SU-DHL-6 (cell line): ENCODE measurements around the gene CCNY.

Experiments used
- H2AFZ ChIP-seq: fragments of 200-600 bp; sonication (generic); 2 replicates; pipeline ENCODE4 v1.6.1; 2014; ENCODE audit warnings: low read depth, mild to moderate bottlenecking, moderate library complexity, mixed read lengths, antibody characterized with exemption, low read length; ENCODE audit not compliant: severe bottlenecking
- H3F3A ChIP-seq: fragments of 200-600 bp; shearing (Covaris generic); 2 replicates; pipeline ENCODE4 v1.6.0; 2016; ENCODE audit warnings: antibody characterized with exemption, mild to moderate bottlenecking; ENCODE audit not compliant: insufficient read depth
- H3K27ac ChIP-seq: fragments of 200-600 bp; sonication (generic); 2 replicates; pipeline ENCODE4 v1.5.1; 2016; ENCODE audit warnings: low read depth, mild to moderate bottlenecking, low read length, moderate library complexity, mixed read lengths
- H3K27me3 ChIP-seq: fragments of 200-600 bp; sonication (generic), shearing (Covaris generic); 2 replicates; pipeline ENCODE4 v1.6.0; 2014; ENCODE audit warnings: mild to moderate bottlenecking, low read length
- H3K36me3 ChIP-seq: fragments of 200-600 bp; sonication (generic); 2 replicates; pipeline ENCODE4 v1.6.1; 2014; ENCODE audit warnings: mild to moderate bottlenecking, low read length, mixed read lengths
- H3K4me2 ChIP-seq: fragments of 300-600, 200-600 bp; shearing (Covaris generic), sonication (generic); 2 replicates; pipeline ENCODE4 v1.6.0; 2014; ENCODE audit warnings: low read length, low read depth, mild to moderate bottlenecking; ENCODE audit not compliant: poor library complexity, severe bottlenecking
- H3K4me3 ChIP-seq: fragments of 200-600 bp; sonication (generic); 2 replicates; pipeline ENCODE4 v1.5.1; 2014; ENCODE audit warnings: antibody characterized with exemption, low read length, mild to moderate bottlenecking, mixed read lengths; ENCODE audit not compliant: insufficient read depth, poor library complexity, severe bottlenecking
- H3K79me2 ChIP-seq: fragments of 200-600 bp; sonication (generic); 2 replicates; pipeline ENCODE4 v1.6.1; 2014; ENCODE audit warnings: mild to moderate bottlenecking, low read length, moderate library complexity; ENCODE audit not compliant: insufficient read depth
- H3K9ac ChIP-seq: fragments of 200-600 bp; sonication (generic); 2 replicates; pipeline ENCODE4 v1.7.0; 2014; ENCODE audit warnings: mild to moderate bottlenecking, low read length
- H3K9me2 ChIP-seq: fragments of 200-600 bp; sonication (generic); replicated peaks from 2 replicates; pipeline ENCODE4 v1.6.1; 2014; ENCODE audit warnings: low read length; ENCODE audit not compliant: insufficient read depth
- H3K9me3 ChIP-seq: fragments of 200-600 bp; sonication (generic); 2 replicates; pipeline ENCODE4 v1.6.1; 2014; ENCODE audit warnings: low read length, mixed read lengths; ENCODE audit not compliant: insufficient read depth
- H4K20me1 ChIP-seq: fragments of 200-600 bp; sonication (generic); 2 replicates; pipeline ENCODE4 v1.6.1; 2014; ENCODE audit warnings: low read depth, mild to moderate bottlenecking, antibody characterized with exemption, low read length, moderate library complexity, mixed read lengths
- CTCF ChIP-seq: fragments of 200-600 bp; sonication (generic); IDR thresholded peaks from one replicate; pipeline ENCODE4 v1.5.1; 2017; ENCODE audit warnings: antibody characterized with exemption, mild to moderate bottlenecking, low read length, moderate library complexity; ENCODE audit not compliant: insufficient read depth, poor library complexity, severe bottlenecking
- EZH2phosphoT487 ChIP-seq: fragments of 200-600 bp; sonication (generic), shearing (Covaris generic); conservative IDR thresholded peaks from 2 replicates; pipeline ENCODE4 v1.6.1; 2018; ENCODE audit warnings: mild to moderate bottlenecking, antibody characterized with exemption, low read length, moderate library complexity, mixed read lengths

The CCNY gene

GRCh38 chr10:35322636-35323035, 13.7 kb upstream of the CCNY start:
- no peaks in the 10 kb centered on the region; the same call in 1 of the 2 replicates for H3K9me3 ChIP-seq
- H3K4me2 ChIP-seq: no peak overlapping the region
- H3K4me3 ChIP-seq: no peak overlapping the region
- H3K9ac ChIP-seq: no peak overlapping the region
- H3K9me2 ChIP-seq: no peaks in the 10 kb centered on the region
- H3F3A ChIP-seq: no peaks in the 10 kb centered on the region
- no peak overlapping the region for H2AFZ ChIP-seq
- H3K27me3 ChIP-seq: no peaks in the 10 kb centered on the region
- TF ChIP-seq EZH2phosphoT487: no peak
- TF ChIP-seq CTCF: no peak
- H3K79me2 ChIP-seq: peaks cover 4% of the 10 kb centered on the region
- H4K20me1 ChIP-seq: no peaks in the 10 kb centered on the region
- H3K36me3 ChIP-seq: no peaks in the 10 kb centered on the region
- H3K27ac ChIP-seq: no peak overlapping the region

- Histone ChIP-seq H3K9me3 (no peaks in the 10 kb centered on the region; the same call in 1 of the 2 replicates), H3F3A (no peaks in the 10 kb centered on the region), H2AFZ (no peak overlapping the region), H3K27ac (no peak overlapping the region), H3K36me3 (no peaks in the 10 kb centered on the region), H3K4me2 (no peak overlapping the region), H3K27me3 (no peaks in the 10 kb centered on the region), H3K9ac (no peak overlapping the region), H3K79me2 (peaks cover 4% of the 10 kb centered on the region), H3K4me3 (no peak overlapping the region), H4K20me1 (no peaks in the 10 kb centered on the region), H3K9me2 (no peaks in the 10 kb centered on the region)
- TF ChIP-seq CTCF (no peak), EZH2phosphoT487 (no peak)
Measured at GRCh38 chr10:35324196-35324595, 12.1 kb upstream of the CCNY start.

GRCh38 chr10:35326466-35327235, 9.7 kb upstream of the CCNY start:
- no peaks in the 10 kb centered on the region for H3K27me3 ChIP-seq
- no peaks in the 10 kb centered on the region for H4K20me1 ChIP-seq
- no peak overlapping the region for H3K4me3 ChIP-seq
- no peaks in the 10 kb centered on the region for H3K9me2 ChIP-seq
- no peaks in the 10 kb centered on the region for H3K36me3 ChIP-seq
- no peaks in the 10 kb centered on the region for H3F3A ChIP-seq
- peaks cover 4% of the 10 kb centered on the region for H3K79me2 ChIP-seq
- TF ChIP-seq EZH2phosphoT487: no peak
- TF ChIP-seq CTCF: no peak
- no peak overlapping the region for H3K9ac ChIP-seq
- no peak overlapping the region for H2AFZ ChIP-seq
- H3K27ac ChIP-seq: no peak overlapping the region
- no peak overlapping the region for H3K4me2 ChIP-seq
- no peaks in the 10 kb centered on the region; the same call in 1 of the 2 replicates for H3K9me3 ChIP-seq
